Superior temporal gyrus (tissue), 1 donor: ENCODE data around the gene PCLAF.

ENCODE experiments used
- DNase-seq: peaks from one replicate; pipeline ENCODE4 v3.0.0-alpha.2; 2016; ENCODE audit errors: extremely low spot score

Gene PCLAF

GRCh38 chr15:64324165-64324877 lies 56.9 kb downstream of the PCLAF start:
- no peak for DNase-seq

GRCh38 chr15:64315216-64315615 lies 66.0 kb downstream of the PCLAF start:
- no peak for DNase-seq

DNA sequence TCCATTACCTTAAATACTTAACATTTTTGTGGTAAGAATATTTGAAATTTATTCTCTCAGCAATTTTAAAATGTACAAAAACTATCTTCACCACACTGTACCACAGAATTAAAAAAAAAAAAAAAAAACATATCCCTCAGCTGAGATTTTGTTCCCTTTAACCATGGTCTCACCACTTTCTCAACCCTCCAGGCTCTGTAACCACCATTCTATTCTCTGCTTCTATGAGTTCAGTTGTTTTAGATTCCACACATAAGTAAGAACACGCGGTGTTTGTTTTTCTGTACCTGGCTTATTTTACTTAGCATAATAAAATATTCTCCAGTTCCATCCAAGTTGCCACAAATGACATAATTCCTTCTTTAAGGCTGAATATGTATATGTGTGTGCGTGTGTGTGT lies 66.8 kb downstream of the PCLAF start:
- no peak for DNase-seq
